Measurements from ENCODE around the gene OCIAD1.

GRCh38 chr4:48796191-48796926, 34.5 kb upstream of the OCIAD1 start:
- TF ChIP-seq POLR2AphosphoS5 (IDR thresholded peaks at IDR 0.05; ENCODE audit: borderline replicate concordance, low read depth, low read length): no peak
- TF ChIP-seq EZH2 (IDR thresholded peaks at IDR 0.05): no peak

All from SK-N-MC (cell line).